Measurements from ENCODE around the gene DAPK1. TPM values are rescaled to one million over a fixed set of nuclear protein-coding genes. Genes with fewer than 3 reads are reported as not detected.

DAPK1 gene
- total RNA-seq, 1 experiment from 2014 or later = not detected

- H4K20me1 ChIP-seq (ENCODE audit: insufficient read depth, low read depth, low read length) = no peaks in the 10 kb centered on the region
- no peak for DNase-seq
- H3K27ac ChIP-seq (ENCODE audit: low read length) = no peak overlapping the region
Measured at GRCh38 chr9:87557996-87558395, 60.3 kb downstream of the DAPK1 start.

GRCh38 chr9:87558606-87559190 lies 61.0 kb downstream of the DAPK1 start:
- Histone ChIP-seq H3K9ac (ENCODE audit: low read length) (no peak overlapping the region), H3K4me1 (ENCODE audit: low read length) (no peaks in the 10 kb centered on the region), H3K27me3 (ENCODE audit: low read length) (no peaks in the 10 kb centered on the region), H3K36me3 (ENCODE audit: insufficient read depth, low read length) (no peaks in the 10 kb centered on the region), H3K4me3 (ENCODE audit: low read length) (no peak overlapping the region), H3K27ac (ENCODE audit: low read length) (no peak overlapping the region), H3K4me2 (ENCODE audit: low read depth, low read length, poor library complexity, severe bottlenecking) (no peak overlapping the region), H3K79me2 (ENCODE audit: low read length) (no peaks in the 10 kb centered on the region), H3K9me3 (ENCODE audit: low read length) (no peaks in the 10 kb centered on the region), H2AFZ (ENCODE audit: low read length) (no peak overlapping the region), H4K20me1 (ENCODE audit: insufficient read depth, low read depth, low read length) (no peaks in the 10 kb centered on the region), H3K9me2 (replicated peaks; ENCODE audit: insufficient read depth, low read length) (no peaks in the 10 kb centered on the region)
- no peak for DNase-seq

More at GRCh38 chr9:87557996-87558395, 60.3 kb downstream of the DAPK1 start:
- H3K9me2 ChIP-seq (replicated peaks; ENCODE audit: insufficient read depth, low read length) = no peaks in the 10 kb centered on the region
- no peak overlapping the region for H3K9ac ChIP-seq (ENCODE audit: low read length)
- H3K9me3 ChIP-seq (ENCODE audit: low read length) = no peaks in the 10 kb centered on the region
- no peaks in the 10 kb centered on the region for H3K27me3 ChIP-seq (ENCODE audit: low read length)
- no peaks in the 10 kb centered on the region for H3K79me2 ChIP-seq (ENCODE audit: low read length)
- H2AFZ ChIP-seq (ENCODE audit: low read length) = no peak overlapping the region
- H3K4me2 ChIP-seq (ENCODE audit: low read depth, low read length, poor library complexity, severe bottlenecking) = no peak overlapping the region
- no peak overlapping the region for H3K4me3 ChIP-seq (ENCODE audit: low read length)
- H3K4me1 ChIP-seq (ENCODE audit: low read length) = no peaks in the 10 kb centered on the region
- no peaks in the 10 kb centered on the region for H3K36me3 ChIP-seq (ENCODE audit: insufficient read depth, low read length)

- Histone ChIP-seq H3K79me2 (ENCODE audit: low read length) (no peaks in the 10 kb centered on the region), H3K36me3 (ENCODE audit: insufficient read depth, low read length) (no peaks in the 10 kb centered on the region), H3K9me3 (ENCODE audit: low read length) (no peaks in the 10 kb centered on the region), H3K9me2 (replicated peaks; ENCODE audit: insufficient read depth, low read length) (no peaks in the 10 kb centered on the region), H2AFZ (ENCODE audit: low read length) (no peak overlapping the region), H4K20me1 (ENCODE audit: insufficient read depth, low read depth, low read length) (no peaks in the 10 kb centered on the region), H3K4me3 (ENCODE audit: low read length) (no peak overlapping the region), H3K27ac (ENCODE audit: low read length) (no peak overlapping the region), H3K27me3 (ENCODE audit: low read length) (no peaks in the 10 kb centered on the region), H3K4me2 (ENCODE audit: low read depth, low read length, poor library complexity, severe bottlenecking) (no peak overlapping the region), H3K4me1 (ENCODE audit: low read length) (no peaks in the 10 kb centered on the region), H3K9ac (ENCODE audit: low read length) (no peak overlapping the region)
- DNase-seq = no peak
Measured at GRCh38 chr9:87562062-87562461, 64.4 kb downstream of the DAPK1 start.

DNA sequence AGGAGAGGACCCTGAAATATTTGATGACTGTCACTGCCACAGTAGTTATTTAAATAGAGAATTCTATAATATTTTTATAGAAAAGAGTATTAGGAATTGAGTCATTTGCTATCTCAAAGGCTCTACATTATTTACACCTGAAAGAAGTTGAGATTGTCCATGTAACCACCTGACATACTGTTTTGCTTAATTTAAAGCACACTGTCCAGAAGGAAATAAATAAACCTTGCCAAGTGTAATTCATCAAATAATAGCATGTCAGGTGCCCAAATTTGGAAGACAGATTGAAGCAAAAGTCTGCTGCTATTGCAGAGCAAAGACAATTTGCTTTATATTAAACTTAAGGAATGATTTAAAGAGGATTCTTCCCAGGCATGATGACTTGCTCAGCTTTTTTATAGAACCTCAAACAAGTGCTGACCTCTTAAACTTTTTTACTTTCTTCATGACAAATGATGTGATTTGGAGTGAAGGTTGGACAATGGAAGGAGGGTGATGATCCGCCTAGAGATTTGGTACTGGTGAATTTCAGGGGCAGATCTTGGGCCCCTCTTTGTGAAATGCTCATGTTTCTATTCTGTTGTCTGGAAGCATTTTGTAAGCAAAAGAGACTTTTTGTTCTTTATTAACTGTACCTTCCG lies 65.0 kb downstream of the DAPK1 start:
- H3K9ac ChIP-seq (ENCODE audit: low read length) = no peak overlapping the region
- H4K20me1 ChIP-seq (ENCODE audit: insufficient read depth, low read depth, low read length) = no peaks in the 10 kb centered on the region
- no peak overlapping the region for H3K27ac ChIP-seq (ENCODE audit: low read length)
- H3K79me2 ChIP-seq (ENCODE audit: low read length) = no peaks in the 10 kb centered on the region
- no peaks in the 10 kb centered on the region for H3K9me3 ChIP-seq (ENCODE audit: low read length)
- no peaks in the 10 kb centered on the region for H3K36me3 ChIP-seq (ENCODE audit: insufficient read depth, low read length)
- H3K27me3 ChIP-seq (ENCODE audit: low read length) = no peaks in the 10 kb centered on the region
- no peak overlapping the region for H3K4me3 ChIP-seq (ENCODE audit: low read length)
- H3K9me2 ChIP-seq (replicated peaks; ENCODE audit: insufficient read depth, low read length) = no peaks in the 10 kb centered on the region
- no peak overlapping the region for H3K4me2 ChIP-seq (ENCODE audit: low read depth, low read length, poor library complexity, severe bottlenecking)
- DNase-seq = no peak
- H3K4me1 ChIP-seq (ENCODE audit: low read length) = no peaks in the 10 kb centered on the region
- H2AFZ ChIP-seq (ENCODE audit: low read length) = no peak overlapping the region

DNA sequence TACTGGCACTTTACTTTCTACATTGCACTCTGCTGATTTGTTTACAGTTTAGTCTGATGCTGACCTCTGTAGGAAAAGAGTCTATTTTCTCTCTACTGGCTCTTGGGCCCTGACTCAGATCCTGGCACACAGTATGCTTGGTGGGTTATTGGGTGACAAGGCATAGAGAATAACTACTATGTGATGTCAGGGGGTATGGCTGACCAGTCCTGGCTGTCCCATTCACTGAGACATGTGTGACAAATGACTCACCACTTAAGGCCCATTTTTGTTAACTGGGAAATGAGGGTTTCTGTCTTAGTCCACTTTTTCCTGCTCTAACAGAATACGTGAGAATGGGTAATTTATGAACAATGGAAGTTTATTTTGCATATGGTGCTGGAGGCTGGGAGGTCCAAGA lies 66.4 kb downstream of the DAPK1 start:
- H3K4me2 ChIP-seq (ENCODE audit: low read depth, low read length, poor library complexity, severe bottlenecking) = no peak overlapping the region
- H2AFZ ChIP-seq (ENCODE audit: low read length) = no peak overlapping the region
- no peaks in the 10 kb centered on the region for H3K4me1 ChIP-seq (ENCODE audit: low read length)
- no peaks in the 10 kb centered on the region for H3K36me3 ChIP-seq (ENCODE audit: insufficient read depth, low read length)
- H3K27me3 ChIP-seq (ENCODE audit: low read length) = no peaks in the 10 kb centered on the region
- H3K9me2 ChIP-seq (replicated peaks; ENCODE audit: insufficient read depth, low read length) = no peaks in the 10 kb centered on the region
- H3K27ac ChIP-seq (ENCODE audit: low read length) = no peak overlapping the region
- no peak for DNase-seq
- no peak overlapping the region for H3K9ac ChIP-seq (ENCODE audit: low read length)
- no peaks in the 10 kb centered on the region for H3K79me2 ChIP-seq (ENCODE audit: low read length)
- no peaks in the 10 kb centered on the region for H3K9me3 ChIP-seq (ENCODE audit: low read length)
- no peak overlapping the region for H3K4me3 ChIP-seq (ENCODE audit: low read length)
- H4K20me1 ChIP-seq (ENCODE audit: insufficient read depth, low read depth, low read length) = no peaks in the 10 kb centered on the region

DNA sequence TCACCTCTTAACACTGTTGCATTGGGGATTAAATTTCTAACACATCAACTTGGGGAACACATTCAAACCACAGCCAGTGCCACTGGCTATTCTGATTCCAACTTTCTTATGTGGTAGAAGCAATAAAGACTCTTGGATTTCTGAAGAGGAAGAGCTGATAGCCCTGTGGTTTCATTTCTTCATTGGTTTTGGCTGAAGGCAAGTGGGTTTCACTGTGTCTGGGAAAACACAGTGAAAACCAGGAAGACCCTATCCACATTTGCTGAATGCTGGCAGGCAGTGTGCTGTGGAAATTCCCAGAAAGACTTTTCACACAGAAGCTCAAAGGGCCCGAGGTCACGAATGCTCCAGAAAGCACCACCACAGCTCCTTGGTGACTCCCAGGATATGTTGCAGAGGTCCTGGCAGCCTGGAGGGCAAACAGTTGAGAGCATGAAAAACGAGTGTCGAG lies 67.1 kb downstream of the DAPK1 start:
- no peaks in the 10 kb centered on the region for H3K79me2 ChIP-seq (ENCODE audit: low read length)
- no peak overlapping the region for H3K27ac ChIP-seq (ENCODE audit: low read length)

GRCh38 chr9:87567001-87567400 lies 69.3 kb downstream of the DAPK1 start:
- no peaks in the 10 kb centered on the region for H3K9me2 ChIP-seq (replicated peaks; ENCODE audit: insufficient read depth, low read length)
- H3K36me3 ChIP-seq (ENCODE audit: insufficient read depth, low read length) = no peaks in the 10 kb centered on the region
- H3K79me2 ChIP-seq (ENCODE audit: low read length) = no peaks in the 10 kb centered on the region
- no peak overlapping the region for H3K9ac ChIP-seq (ENCODE audit: low read length)
- no peak overlapping the region for H3K4me2 ChIP-seq (ENCODE audit: low read depth, low read length, poor library complexity, severe bottlenecking)
- DNase-seq = no peak
- no peak overlapping the region for H3K4me3 ChIP-seq (ENCODE audit: low read length)
- no peaks in the 10 kb centered on the region for H4K20me1 ChIP-seq (ENCODE audit: insufficient read depth, low read depth, low read length)
- no peak overlapping the region for H2AFZ ChIP-seq (ENCODE audit: low read length)
- H3K4me1 ChIP-seq (ENCODE audit: low read length) = no peaks in the 10 kb centered on the region
- no peaks in the 10 kb centered on the region for H3K27me3 ChIP-seq (ENCODE audit: low read length)
- no peak overlapping the region for H3K27ac ChIP-seq (ENCODE audit: low read length)
- no peaks in the 10 kb centered on the region for H3K9me3 ChIP-seq (ENCODE audit: low read length)

More for the DNA sequence above, 67.1 kb downstream of the DAPK1 start:
- Histone ChIP-seq H2AFZ (ENCODE audit: low read length) (no peak overlapping the region), H4K20me1 (ENCODE audit: insufficient read depth, low read depth, low read length) (no peaks in the 10 kb centered on the region), H3K9me3 (ENCODE audit: low read length) (no peaks in the 10 kb centered on the region), H3K27me3 (ENCODE audit: low read length) (no peaks in the 10 kb centered on the region), H3K4me3 (ENCODE audit: low read length) (no peak overlapping the region), H3K4me2 (ENCODE audit: low read depth, low read length, poor library complexity, severe bottlenecking) (no peak overlapping the region), H3K9ac (ENCODE audit: low read length) (no peak overlapping the region), H3K4me1 (ENCODE audit: low read length) (no peaks in the 10 kb centered on the region), H3K9me2 (replicated peaks; ENCODE audit: insufficient read depth, low read length) (no peaks in the 10 kb centered on the region), H3K36me3 (ENCODE audit: insufficient read depth, low read length) (no peaks in the 10 kb centered on the region)
- no peak for DNase-seq

DNA sequence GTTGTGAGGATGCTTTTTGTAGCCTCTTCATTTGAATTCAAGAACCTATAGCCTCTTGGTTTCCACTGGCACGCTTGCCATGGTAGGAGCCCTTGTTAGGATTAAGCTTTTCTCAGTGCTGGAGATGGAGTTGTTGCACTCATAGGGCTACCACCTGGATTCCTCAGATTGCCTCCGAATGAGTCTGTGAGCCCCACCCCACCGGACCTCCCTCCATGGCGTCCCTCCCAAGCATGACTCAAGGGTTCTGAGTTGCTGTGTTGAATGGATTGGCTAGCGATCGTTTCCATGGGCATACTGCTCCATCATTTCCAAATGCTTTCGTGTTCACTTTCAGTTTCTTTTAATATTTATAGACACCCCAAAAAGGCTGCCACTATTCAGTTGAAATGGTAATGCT lies 69.9 kb downstream of the DAPK1 start:
- no peak overlapping the region for H3K9ac ChIP-seq (ENCODE audit: low read length)
- no peaks in the 10 kb centered on the region for H3K36me3 ChIP-seq (ENCODE audit: insufficient read depth, low read length)
- H3K9me3 ChIP-seq (ENCODE audit: low read length) = no peaks in the 10 kb centered on the region
- H3K27ac ChIP-seq (ENCODE audit: low read length) = no peak overlapping the region
- no peaks in the 10 kb centered on the region for H4K20me1 ChIP-seq (ENCODE audit: insufficient read depth, low read depth, low read length)
- H3K4me1 ChIP-seq (ENCODE audit: low read length) = no peaks in the 10 kb centered on the region
- H3K4me2 ChIP-seq (ENCODE audit: low read depth, low read length, poor library complexity, severe bottlenecking) = no peak overlapping the region
- H3K4me3 ChIP-seq (ENCODE audit: low read length) = no peak overlapping the region
- H3K27me3 ChIP-seq (ENCODE audit: low read length) = no peaks in the 10 kb centered on the region
- no peak overlapping the region for H2AFZ ChIP-seq (ENCODE audit: low read length)
- H3K79me2 ChIP-seq (ENCODE audit: low read length) = no peaks in the 10 kb centered on the region
- no peaks in the 10 kb centered on the region for H3K9me2 ChIP-seq (replicated peaks; ENCODE audit: insufficient read depth, low read length)
- DNase-seq = no peak

Data from Karpas-422 (cell line).